GM19463 (cell line): ENCODE results near the gene HTRA2.

Experiments
- ATAC-seq: cut with Tn5 transposase; IDR thresholded peaks from one replicate; pipeline ENCODE4 v1.9.1; 2021; ENCODE audit warnings: mild to moderate bottlenecking, moderate library complexity; ENCODE audit not compliant: unreplicated experiment

HTRA2 gene

DNA sequence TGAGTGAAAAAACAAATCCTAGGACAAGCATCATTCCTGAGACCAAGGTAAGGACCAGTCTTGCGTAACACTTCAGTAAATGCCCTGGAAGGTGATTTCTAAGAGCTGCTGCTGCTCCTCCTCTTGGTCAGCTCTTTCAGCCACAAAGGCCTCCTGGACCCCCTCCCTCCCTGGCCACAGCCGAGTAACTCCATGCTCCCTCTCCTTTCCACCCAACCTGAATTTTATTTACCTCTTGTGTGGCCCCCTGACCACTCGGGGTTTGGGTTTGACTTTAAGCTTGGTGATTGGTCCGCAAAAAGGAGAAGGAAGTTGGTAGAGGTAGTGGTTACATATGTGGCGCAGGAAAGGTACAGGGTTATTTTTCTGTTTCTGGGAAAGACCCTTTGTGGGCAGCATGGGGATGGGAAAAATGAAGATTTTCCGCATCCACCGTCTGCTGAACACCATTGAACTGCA is 9.2 kb downstream of the HTRA2 start:
- ATAC-seq = peak; percentile 51

DNA sequence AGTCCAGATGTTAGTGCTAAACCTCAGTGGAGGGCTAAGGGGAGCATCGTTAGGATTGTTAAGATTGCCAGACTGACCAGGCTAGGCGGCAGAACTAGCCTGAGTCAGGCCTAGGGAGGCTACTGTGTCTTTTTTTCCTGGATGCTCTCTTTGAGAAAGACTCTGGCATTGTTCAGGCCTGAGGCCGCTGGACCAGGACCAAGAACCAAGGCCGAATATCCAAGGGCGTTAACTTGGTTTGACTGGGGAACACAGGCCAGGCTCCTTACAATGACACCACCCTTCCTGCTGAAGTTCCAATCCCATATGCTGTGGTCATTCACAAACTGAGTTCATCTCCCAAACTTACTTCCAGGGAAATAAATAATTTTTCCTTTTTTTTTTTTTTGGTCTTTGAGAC is 10.6 kb downstream of the HTRA2 start:
- ATAC-seq = no peak

DNA sequence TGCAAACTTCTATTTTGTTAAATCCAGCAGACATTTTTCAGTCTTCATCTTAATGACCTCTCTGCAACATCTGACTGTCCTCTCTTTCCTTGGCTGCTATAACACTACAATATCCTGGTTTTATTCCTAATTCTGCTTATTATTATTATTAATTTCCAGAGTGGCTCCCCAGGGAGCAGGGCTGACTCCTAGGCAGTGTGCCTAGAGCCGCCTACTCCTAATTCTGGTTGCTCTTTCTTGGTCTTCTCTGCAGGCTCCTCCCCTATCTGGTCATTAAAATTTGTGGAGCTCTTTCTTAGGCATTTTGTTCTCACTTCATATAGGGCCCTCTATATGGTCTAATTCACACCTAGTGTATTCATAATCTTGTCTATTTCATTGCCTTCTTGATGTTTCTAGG is 13.2 kb downstream of the HTRA2 start:
- no peak for ATAC-seq

DNA sequence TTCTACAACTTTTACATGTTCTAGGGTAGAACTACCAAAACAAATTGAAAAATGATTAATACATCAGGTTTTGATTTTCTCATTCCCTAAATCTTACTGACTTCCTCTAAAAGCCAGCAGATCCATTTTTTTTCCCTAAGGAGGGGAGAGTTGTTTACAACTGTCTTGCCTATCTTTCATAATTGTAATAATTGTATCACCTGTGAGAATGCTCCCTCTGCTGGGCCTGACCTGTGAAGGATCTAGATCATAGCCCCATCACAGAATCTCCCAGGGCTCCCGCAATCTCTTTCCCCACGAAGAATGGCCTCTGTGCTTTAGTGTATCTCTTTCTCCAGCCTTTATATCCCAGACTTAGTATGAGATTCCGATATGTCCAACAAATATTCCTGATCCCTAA is 14.9 kb downstream of the HTRA2 start:
- ATAC-seq = no peak

DNA sequence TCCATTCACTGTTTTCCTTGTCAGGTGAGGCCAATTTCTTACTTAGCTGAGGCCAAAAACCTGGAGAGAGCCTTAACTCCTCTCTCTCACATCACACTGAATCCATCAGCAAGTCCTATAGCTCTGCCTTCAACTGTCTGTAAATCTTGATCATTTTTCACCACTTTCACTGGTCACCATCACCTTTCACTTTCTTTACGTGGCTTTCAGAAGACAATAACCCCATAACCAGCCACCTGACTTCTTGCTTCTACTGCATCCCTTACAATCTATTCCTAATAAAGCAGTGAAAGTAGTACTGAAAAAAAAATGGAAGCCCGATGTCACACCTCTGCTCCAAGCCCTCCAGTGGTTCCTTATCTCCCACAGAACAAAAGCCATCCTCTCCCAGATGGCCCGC is 16.3 kb downstream of the HTRA2 start:
- ATAC-seq = no peak

DNA sequence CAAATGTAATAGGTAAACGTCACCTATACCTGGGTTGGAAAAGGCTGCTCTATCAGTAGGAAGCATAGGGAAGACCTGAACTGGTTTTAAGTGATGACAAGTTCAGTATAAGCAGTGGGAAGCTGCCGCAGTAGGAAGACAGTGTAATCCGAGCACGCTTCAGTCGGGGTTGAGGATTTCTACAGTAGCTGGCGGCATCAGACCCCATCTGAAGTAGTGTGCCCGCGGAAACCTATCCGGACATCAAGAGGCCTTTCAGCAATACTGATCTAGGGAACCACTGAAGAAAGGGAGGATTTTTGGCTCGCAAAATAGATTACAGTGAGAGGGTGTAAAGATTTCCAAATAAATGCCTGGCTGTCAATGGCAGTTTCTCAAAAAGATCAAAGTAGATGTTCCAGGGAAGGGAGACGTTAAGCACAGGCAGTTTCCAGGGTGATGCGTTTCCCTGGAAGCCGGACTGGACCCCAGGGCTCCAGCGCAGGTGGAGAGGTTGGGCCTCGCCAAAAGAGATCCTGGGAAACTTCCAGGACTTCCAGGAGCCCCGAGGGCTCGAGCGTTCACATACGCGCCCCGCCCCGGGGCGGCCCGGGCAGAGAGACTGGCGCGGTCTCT is 18.7 kb downstream of the HTRA2 start:
- ATAC-seq = no peak

DNA sequence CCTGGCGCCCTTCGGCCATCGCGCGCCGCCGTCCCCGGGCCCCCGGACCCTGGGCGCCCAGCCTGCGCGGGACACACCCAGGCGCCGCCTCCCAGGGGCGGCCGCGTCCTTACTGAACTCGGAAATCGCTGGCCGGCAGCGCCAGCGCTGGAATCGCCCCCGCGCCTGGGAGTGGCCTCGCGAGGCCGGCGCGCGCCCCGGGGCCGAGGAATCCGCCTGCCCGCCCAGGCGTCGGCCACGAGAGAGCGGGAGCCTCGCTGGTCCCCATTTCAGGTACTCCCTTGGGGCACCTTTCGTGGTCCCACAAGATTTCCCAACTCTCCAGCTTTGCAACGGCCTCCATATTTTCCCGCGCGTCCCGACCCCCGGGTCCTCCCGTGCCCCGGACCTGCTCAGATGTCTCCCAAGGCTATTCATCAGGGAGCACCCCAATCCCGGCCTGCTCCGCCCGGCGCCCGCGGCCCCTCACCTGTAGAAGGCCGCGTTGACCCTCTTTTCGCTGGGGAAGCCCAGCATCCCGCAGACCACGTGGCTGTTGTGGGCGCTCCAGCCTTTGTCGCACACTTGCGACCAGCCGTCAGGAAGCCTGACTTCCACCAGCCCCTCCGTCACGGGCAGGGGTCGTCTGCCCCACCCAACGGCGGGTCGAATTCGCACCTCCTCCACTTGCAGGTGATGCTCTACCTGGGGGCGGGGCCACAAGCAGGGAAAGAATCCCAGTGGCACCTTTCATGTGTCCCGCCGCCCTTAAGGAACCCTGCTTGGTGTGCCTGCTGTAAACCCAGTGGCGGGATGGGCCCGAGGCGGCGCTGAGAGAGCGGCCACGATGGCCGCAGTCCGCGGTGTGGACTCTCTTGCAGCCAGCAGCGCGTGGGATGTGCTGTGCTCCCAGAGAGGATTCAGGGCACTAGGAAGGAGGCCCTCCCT is 19.4 kb downstream of the HTRA2 start:
- ATAC-seq = peak; percentile 46

DNA sequence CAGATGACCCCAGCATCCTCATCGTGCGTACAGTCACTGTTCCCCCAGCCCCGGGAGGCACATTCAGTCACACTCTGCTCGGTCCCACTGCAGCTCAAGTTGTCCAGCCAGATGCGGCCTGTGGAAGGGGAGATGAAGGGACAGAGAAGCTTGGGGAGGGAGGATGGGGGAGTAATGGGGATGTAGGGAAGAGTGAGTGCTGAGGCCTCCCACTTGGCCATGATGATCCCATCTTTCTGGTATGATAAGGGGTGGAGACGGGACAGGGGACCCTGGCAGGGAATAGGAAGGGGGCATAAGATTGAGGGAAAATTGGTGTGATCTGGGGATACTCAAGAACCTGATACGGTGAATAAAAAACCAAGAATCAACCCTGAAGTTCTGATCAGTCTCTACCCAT is 20.5 kb downstream of the HTRA2 start:
- ATAC-seq = no peak

DNA sequence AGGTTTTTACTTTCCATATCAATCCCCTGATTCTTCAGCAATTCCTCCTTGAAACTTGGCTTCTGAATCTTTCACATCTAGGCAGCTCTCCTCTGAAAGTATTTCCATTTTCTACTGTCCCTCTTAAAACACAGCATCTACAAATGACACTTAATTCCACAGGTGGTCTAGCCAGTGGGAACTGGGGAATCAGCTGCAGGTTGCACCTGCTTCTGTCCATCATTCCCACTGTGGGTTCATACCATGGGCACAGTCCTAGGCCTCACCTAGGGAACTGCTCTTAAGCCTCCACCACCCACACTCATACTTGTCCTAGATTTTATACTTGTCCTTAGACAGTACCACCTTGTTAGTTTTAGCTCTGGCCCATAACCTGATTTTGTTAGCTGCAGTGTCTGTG is 21.8 kb downstream of the HTRA2 start:
- ATAC-seq = no peak

DNA sequence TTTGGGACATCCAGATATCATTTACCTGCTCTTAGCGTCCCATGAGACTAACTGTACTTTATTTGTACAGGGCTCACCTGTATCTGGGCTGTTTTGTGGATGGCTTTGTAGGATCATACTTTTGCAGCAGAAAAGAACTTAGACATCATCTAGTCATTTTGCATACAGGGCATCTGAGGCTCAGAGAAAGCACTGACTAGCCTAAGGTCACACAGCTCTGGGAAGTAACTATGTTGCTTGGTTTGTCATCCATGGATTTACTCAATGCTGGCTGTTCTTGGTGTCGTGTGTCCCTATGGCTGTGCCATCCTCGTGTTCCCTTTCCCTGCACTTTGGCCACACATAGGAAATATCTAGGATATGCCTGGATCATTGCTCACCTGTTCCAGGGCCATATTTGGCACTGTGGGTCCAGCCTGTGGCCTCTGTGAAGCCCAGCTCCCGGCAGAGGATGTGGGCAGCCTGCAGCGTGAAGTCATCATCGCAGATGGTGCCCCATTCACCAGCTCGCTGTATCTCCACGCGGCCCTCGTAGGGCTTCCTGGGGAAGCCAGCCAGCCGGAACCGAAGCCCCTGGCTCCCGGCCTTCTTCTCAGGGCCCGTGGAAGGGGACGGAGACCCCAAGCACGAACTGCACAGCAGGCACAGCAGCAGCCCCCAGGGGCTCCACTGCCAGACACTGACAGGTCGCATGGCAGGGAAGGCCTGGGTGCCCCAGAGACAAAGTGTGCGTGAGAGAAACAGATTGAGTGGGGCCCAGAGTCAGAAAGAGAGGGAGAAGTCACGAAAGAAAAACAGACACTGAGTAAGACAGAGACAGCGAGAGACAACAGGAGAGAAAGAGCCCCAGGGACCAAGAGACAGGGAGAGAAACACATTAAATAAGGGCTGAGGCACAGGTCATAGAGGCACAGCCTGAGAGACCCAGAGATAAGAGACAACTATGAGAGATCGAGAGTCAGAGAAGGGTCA is 22.5 kb downstream of the HTRA2 start:
- ATAC-seq = no peak

DNA sequence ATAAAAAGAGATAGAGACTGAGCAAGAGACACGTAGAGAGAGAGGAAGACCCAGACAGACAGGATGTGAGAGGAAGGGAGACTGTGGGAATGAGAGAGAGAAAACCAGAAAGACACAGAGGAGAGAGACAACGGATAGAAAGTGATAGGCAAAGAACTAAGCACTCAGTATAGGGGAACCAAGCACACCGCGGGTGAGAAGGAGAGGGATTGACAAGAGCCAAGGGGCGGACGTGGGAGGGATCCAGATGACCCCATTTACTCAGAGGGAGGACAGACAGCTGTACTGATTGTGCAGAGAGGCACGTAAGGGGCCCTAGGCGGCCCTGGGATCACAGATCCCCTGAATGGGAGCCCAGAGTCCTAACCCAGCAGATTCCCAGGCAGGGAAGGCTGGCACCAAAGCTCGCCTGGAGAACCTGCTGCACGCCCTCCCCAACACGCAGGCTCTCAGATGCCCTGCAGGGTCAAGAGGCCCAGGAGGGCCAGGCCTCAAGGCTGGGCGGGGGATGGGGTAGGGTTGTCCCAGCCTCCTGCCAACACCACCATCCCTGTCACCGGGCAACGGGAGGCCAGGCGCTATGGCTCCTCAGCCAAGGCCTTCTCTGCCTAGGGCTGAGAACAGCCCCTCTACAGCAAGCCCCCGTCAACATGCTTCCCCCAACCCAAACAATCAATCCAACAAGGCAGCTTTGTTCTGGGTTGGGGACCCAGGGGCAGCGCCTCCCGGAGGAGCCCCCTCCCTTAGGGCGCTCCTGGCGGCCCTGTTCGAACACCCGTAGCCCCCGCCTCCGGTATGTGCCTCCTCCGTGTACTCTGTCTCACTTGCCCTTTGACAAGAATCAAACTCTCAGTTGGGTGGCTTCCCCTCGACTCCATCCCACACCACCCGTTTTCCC is 23.4 kb downstream of the HTRA2 start:
- no peak for ATAC-seq

DNA sequence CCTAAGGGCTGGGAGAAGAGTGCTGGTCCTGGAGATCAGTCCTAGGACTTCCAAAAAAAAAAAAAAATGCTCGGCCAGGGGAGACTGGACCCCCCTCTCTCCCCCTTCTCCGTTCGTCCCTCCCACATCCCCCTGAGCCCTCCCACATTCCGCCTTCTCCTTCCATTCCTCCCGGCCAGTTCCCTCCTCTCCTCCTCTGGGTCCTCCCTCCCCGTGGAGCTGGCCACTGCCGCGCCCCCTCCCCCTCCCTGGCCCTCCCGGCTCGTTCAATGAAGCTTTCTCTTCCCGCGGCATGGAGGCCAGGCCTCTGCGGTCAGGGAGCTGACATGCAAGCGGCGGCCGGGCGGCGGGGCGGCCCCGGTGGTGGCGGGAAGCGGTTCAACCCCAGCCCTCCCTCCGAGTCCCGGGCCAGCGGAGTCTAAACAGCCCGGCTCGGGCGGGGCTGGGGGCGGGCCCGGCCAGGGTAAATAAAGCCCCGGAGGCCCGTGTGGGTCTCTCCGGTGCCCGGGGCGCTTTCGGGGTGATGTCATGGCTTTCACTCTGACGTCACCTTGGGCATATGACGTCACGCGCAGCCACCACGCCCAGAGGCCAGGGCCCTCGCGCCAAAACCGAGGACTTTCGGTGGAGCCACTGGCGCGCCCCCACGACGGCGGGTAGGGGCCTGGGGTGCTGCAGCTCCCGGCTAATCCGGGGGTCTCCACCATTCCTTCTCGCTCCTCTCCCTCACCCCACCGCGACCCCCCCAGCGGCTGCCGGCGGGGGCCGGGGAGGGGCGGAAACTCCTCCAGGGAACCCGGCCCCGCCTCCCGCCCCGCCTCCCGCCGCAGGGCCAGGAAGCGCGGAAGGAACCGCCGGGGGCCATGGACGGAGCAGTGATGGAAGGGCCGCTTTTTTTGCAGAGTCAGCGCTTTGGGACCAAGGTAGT is 24.4 kb downstream of the HTRA2 start, which contains the start of the genes DOK1 and LOXL3:
TSS of gene DOK1 (plus strand) at position 829 of the 928 bp plus-strand sequence. CDS start at position 864, 35 bp downstream.
TSS of gene LOXL3 (minus strand) at position 51 of the 928 bp plus-strand sequence. CDS start 1,308 bp downstream, outside the sequence.
- peak; percentile 59 for ATAC-seq

DNA sequence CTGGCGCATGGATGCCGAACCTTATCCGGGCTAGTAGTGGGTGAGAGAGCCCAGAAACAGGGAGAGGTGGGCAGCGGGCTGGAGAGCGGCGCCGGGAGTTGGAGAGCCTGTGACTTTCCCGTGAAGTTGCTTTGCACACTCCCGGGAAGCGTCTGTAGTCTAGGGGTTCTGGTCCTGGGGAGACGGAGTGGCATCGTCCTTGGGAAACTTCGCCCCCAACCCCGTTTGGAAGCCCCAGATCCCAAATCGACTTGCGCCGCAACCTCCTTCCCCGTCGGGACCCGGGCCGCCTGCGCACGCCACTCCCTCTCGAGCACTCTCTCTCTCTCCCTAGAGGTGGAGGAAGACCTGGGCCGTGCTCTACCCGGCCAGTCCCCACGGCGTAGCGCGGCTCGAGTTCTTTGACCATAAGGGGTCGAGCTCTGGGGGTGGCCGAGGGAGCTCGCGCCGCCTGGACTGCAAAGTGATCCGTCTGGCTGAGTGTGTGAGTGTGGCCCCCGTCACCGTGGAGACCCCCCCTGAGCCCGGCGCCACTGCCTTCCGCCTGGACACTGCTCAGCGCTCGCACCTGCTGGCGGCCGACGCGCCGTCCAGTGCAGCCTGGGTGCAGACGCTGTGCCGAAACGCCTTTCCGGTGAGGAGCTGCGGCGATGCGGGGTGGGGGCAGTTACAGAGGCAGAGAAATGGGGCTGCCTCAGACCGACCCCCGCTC is 25.2 kb downstream of the HTRA2 start:
- ATAC-seq = peak; percentile 37

DNA sequence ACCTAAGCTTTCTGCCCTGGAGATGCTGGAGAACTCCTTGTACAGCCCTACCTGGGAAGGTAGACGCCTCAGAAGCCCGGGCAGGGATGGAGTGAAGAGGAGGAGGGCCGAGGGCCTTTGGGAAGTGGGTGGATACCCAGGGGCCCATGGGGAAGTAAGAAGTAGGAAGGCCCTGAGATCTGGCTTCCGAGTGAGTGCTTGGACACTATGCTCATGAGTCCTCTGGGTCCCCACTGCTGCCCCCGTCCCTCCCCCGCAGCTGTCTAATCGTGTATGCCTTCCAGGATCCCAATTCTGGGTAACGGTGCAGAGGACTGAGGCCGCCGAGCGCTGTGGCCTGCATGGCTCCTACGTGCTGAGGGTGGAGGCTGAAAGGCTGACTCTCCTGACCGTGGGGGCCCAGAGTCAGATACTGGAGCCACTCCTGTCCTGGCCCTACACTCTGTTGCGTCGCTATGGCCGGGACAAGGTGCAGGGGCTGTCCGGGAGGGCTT is 25.9 kb downstream of the HTRA2 start:
- ATAC-seq = no peak

DNA sequence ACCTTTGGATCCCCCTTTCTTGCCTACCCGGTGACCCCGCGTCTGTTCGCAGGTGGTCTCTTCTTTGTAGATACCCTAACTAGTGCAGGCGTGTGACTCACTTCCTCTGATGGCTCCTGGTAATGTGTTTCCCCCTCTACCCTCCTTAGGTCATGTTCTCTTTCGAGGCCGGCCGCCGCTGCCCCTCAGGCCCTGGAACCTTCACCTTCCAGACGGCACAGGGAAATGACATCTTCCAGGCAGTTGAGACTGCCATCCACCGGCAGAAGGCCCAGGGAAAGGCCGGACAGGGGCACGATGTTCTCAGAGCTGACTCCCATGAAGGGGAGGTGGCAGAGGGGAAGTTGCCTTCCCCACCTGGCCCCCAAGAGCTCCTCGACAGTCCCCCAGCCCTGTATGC is 26.4 kb downstream of the HTRA2 start:
- no peak for ATAC-seq

DNA sequence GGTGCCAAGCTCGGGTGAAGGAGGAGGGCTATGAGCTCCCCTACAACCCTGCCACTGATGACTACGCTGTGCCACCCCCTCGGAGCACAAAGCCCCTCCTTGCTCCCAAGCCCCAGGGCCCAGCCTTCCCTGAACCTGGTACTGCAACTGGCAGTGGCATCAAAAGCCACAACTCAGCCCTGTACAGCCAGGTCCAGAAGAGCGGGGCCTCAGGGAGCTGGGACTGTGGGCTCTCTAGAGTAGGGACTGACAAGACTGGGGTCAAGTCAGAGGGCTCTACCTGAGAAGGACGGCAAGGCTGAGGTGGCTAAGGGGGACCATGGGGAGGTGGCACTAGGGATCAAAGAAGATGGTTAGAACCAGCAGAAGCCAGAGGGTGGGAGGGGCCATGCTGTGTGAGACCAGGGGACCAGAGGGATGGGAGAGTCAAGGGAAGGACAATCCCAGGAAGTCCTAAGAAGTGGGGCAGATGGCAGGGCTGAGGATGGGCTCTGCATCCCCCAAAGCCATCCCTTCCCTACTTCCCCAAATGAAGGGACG is 27.2 kb downstream of the HTRA2 start:
- no peak for ATAC-seq
